Measurements from ENCODE around the gene CLRN3. TPM values are rescaled to one million over a fixed set of nuclear protein-coding genes. Genes with fewer than 3 reads are reported as not detected.

Gene CLRN3
- total RNA-seq, 3 donors from 2014 or later = 0.98 TPM; not detected in 2

GRCh38 chr10:127926455-127926854 lies 33.7 kb upstream of the CLRN3 start:
- no peaks in the 10 kb centered on the region for H3K36me3 ChIP-seq
- DNase-seq (ENCODE audit: low spot score in 2 of 2) = no peak
- intact Hi-C loops (cut with DNase I; ENCODE audit: low total_unique reads) = no loop called here
- no peaks in the 10 kb centered on the region for H3K27me3 ChIP-seq
- no peak for TF ChIP-seq CTCF (IDR thresholded peaks at IDR 0.05)
- no peak overlapping the region for H3K27ac ChIP-seq
- H3K4me1 ChIP-seq = peaks cover 0 to 3% of the 10 kb centered on the region in 2 donors
- no peaks in the 10 kb centered on the region for H3K9me3 ChIP-seq
- H3K4me3 ChIP-seq = no peak overlapping the region

GRCh38 chr10:127925471-127926207 lies 32.9 kb upstream of the CLRN3 start:
- TF ChIP-seq POLR2AphosphoS5 (IDR thresholded peaks at IDR 0.05) (no peak), POLR2A (IDR thresholded peaks at IDR 0.05) (no peak), CTCF (IDR thresholded peaks at IDR 0.05) (no peak)
- no peaks in the 10 kb centered on the region for H3K9me3 ChIP-seq
- no peaks in the 10 kb centered on the region for H3K36me3 ChIP-seq
- H3K27ac ChIP-seq = no peak overlapping the region
- intact Hi-C loops (cut with DNase I; ENCODE audit: low total_unique reads) = no loop called here
- no peaks in the 10 kb centered on the region for H3K27me3 ChIP-seq
- peaks cover 0 to 4% of the 10 kb centered on the region in 2 donors for H3K4me1 ChIP-seq
- DNase-seq (ENCODE audit: low spot score in 2 of 2) = no peak
- no peak overlapping the region for H3K4me3 ChIP-seq

- no peaks in the 10 kb centered on the region for H3K9me3 ChIP-seq
- no peaks in the 10 kb centered on the region for H3K36me3 ChIP-seq
- H3K4me3 ChIP-seq = no peak overlapping the region
- no peak for TF ChIP-seq POLR2AphosphoS5 (IDR thresholded peaks at IDR 0.05)
- no peak for TF ChIP-seq POLR2A (IDR thresholded peaks at IDR 0.05)
- TF ChIP-seq CTCF (IDR thresholded peaks at IDR 0.05) = no peak
- no peak for DNase-seq (ENCODE audit: low spot score in 2 of 2)
- H3K27me3 ChIP-seq = no peaks in the 10 kb centered on the region
- peaks cover 0 to 4% of the 10 kb centered on the region in 2 donors for H3K4me1 ChIP-seq
- intact Hi-C loops (cut with DNase I; ENCODE audit: low total_unique reads) = no loop called here
- H3K27ac ChIP-seq = peak overlapping the region; percentile 72 to 75
These were observed 30.9 kb upstream of the CLRN3 start for GRCh38 chr10:127923646-127924045.

- intact Hi-C loops (cut with DNase I; ENCODE audit: low total_unique reads) = no loop called here
- H3K27ac ChIP-seq = peak overlapping the region; percentile 72 to 75
- H3K4me3 ChIP-seq = no peak overlapping the region
- TF ChIP-seq POLR2A (IDR thresholded peaks at IDR 0.05) (no peak), POLR2AphosphoS5 (IDR thresholded peaks at IDR 0.05) (peak in 1 of 3 donors; percentile 18)
- no peaks in the 10 kb centered on the region for H3K9me3 ChIP-seq
- no peaks in the 10 kb centered on the region for H3K27me3 ChIP-seq
- peak in 1 of 2 donors; percentile 87 for DNase-seq (ENCODE audit: low spot score in 2 of 2)
- peaks cover 0 to 4% of the 10 kb centered on the region in 2 donors for H3K4me1 ChIP-seq
- no peaks in the 10 kb centered on the region for H3K36me3 ChIP-seq
These were observed 30.1 kb upstream of the CLRN3 start for GRCh38 chr10:127922675-127923366.

- Histone ChIP-seq H3K4me3 (no peak overlapping the region), H3K4me1 (peaks cover 0 to 4% of the 10 kb centered on the region in 2 donors), H3K9me3 (no peaks in the 10 kb centered on the region), H3K36me3 (no peaks in the 10 kb centered on the region), H3K27ac (peak overlapping the region; percentile 72 to 75), H3K27me3 (no peaks in the 10 kb centered on the region)
- intact Hi-C loops (cut with DNase I; ENCODE audit: low total_unique reads) = no loop called here
- no peak for TF ChIP-seq POLR2A (IDR thresholded peaks at IDR 0.05)
- TF ChIP-seq CTCF (IDR thresholded peaks at IDR 0.05) = no peak
- TF ChIP-seq POLR2AphosphoS5 (IDR thresholded peaks at IDR 0.05) = no peak
- DNase-seq (ENCODE audit: low spot score in 2 of 2) = no peak
These were observed 29.5 kb upstream of the CLRN3 start for GRCh38 chr10:127922206-127922605.

Measured in breast epithelium (tissue), 4 donors.